GM12873 (cell line): ENCODE results near the gene FOXB1.

ENCODE experiments used
- CTCF ChIP-seq: IDR thresholded peaks from 2 replicates; pipeline ENCODE4 v1.5.1; 2012; ENCODE audit warnings: low read depth, mild to moderate bottlenecking, moderate library complexity, low read length, control low read depth; ENCODE audit not compliant: insufficient read depth; ENCODE audit errors: missing control alignments

Gene FOXB1

GRCh38 chr15:59994888-59995557 is 9.1 kb upstream of the FOXB1 start:
- no peak for TF ChIP-seq CTCF

GRCh38 chr15:59995568-59996297 is 8.4 kb upstream of the FOXB1 start:
- no peak for TF ChIP-seq CTCF

- TF ChIP-seq CTCF: no peak
Measured at GRCh38 chr15:59996298-59997041, 7.6 kb upstream of the FOXB1 start.

GRCh38 chr15:59997070-59997701 is 6.9 kb upstream of the FOXB1 start:
- TF ChIP-seq CTCF: peak; percentile 10

GRCh38 chr15:59998305-59998949 is 5.7 kb upstream of the FOXB1 start:
- no peak for TF ChIP-seq CTCF

GRCh38 chr15:59998950-59999611 is 5.0 kb upstream of the FOXB1 start:
- no peak for TF ChIP-seq CTCF
